ENCODE results near the gene SECTM1.

The SECTM1 gene

GRCh38 chr17:82272495-82273326, 60.9 kb downstream of the SECTM1 start:
- DNase-seq, result peak; percentile 43
- in situ Hi-C loops (cut with MboI; ENCODE audit: low pct_unique_long_range_greater_than_20kb, low sequenced_read_pairs), result no loop called here

DNA sequence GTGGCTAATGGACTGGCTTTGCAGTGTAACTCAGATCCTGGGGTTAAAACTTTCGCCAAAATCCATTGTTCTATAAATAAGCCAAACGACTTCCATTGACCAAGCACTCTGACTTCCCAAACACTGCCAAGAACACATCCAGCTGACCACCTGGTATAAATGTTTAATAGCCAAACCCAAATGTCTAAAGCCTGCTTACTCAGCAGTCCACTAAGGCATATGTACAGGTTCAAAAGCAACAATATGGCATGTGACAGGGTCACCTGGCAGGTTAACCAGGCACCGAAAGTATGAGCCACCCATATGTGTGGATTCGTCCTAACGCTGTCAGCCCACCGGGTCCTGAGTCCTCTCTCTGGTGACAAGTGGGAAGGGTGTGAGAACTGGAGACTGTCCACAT, 62.2 kb downstream of the SECTM1 start:
- no peak for DNase-seq
- in situ Hi-C loops (cut with MboI; ENCODE audit: low pct_unique_long_range_greater_than_20kb, low sequenced_read_pairs), result no loop called here

Measured in KBM-7 (cell line).